HEK293 (cell line): ENCODE data around the gene RGS7.

Experiments
- CTCF ChIA-PET: fragments of 350-600 bp; formaldehyde crosslinking; extraction: SDS; loops from one replicate; lab custom pipeline; 2021; ENCODE audit warnings: antibody characterized with exemption; lab: Yijun Ruan, JAX
- POLR2A ChIA-PET: fragments of 300-600 bp; formaldehyde crosslinking; extraction: SDS; loops from one replicate; lab custom pipeline; 2020; ENCODE audit warnings: antibody characterized with exemption, inconsistent platforms; lab: Yijun Ruan, JAX
- H3K27ac ChIP-seq: fragments of 200-500 bp; sonication (Bioruptor generic); 2 replicates; pipeline ENCODE4 v1.5.1; 2014; ENCODE audit warnings: low read depth, low read length, control low read depth, inconsistent platforms; ENCODE audit errors: extremely low read depth
- H3K36me3 ChIP-seq, 2 experiments: fragments of 200-500 bp in 1 of 2; sonication (Bioruptor generic) in 1 of 2; 1 replicate in 1 of 2; 2 replicates in 1 of 2; pipeline ENCODE4 v1.5.1; 2014 to 2017; ENCODE audit warnings: inconsistent platforms in 2 of 2, low read length in 2 of 2; ENCODE audit not compliant: control insufficient read depth in 2 of 2, insufficient read depth in 1 of 2
- H3K4me1 ChIP-seq: fragments of 200-500 bp; sonication (Bioruptor generic); 2 replicates; pipeline ENCODE4 v1.5.1; 2014; ENCODE audit warnings: mild to moderate bottlenecking, low read length, inconsistent platforms; ENCODE audit not compliant: control insufficient read depth, insufficient read depth
- H3K4me3 ChIP-seq: 2 replicates; pipeline ENCODE4 v1.5.1; 2011; ENCODE audit warnings: low read depth, mild to moderate bottlenecking, control low read depth, low read length, moderate library complexity
- H3K9me3 ChIP-seq: fragments of 200-500 bp; sonication (Bioruptor generic); 2 replicates; pipeline ENCODE4 v1.5.1; 2014; ENCODE audit warnings: low read depth, low read length, inconsistent platforms; ENCODE audit not compliant: control insufficient read depth, insufficient read depth
- HOXC10 ChIP-seq: sonication (generic); formaldehyde crosslinking; IDR thresholded peaks from 2 replicates; pipeline ENCODE4 v1.8.1; 2023; ENCODE audit warnings: mild to moderate bottlenecking, missing genetic modification reagents
- TCF7L2 ChIP-seq: IDR thresholded peaks from 2 replicates; pipeline ENCODE4 v1.6.1; 2011; ENCODE audit warnings: low read depth, mild to moderate bottlenecking, inconsistent platforms, low read length, moderate library complexity, borderline replicate concordance
- ZBTB1 ChIP-seq: fragments of 450-650 bp; formaldehyde crosslinking; IDR thresholded peaks from 2 replicates; pipeline ENCODE4 v1.5.1; 2016; ENCODE audit warnings: missing biosample characterization, missing genetic modification characterization
- ZNF341 ChIP-seq: fragments of 450-650 bp; formaldehyde crosslinking; IDR thresholded peaks from 2 replicates; pipeline ENCODE4; 2016; ENCODE audit warnings: low read depth, missing biosample characterization, missing genetic modification characterization
- ZNF416 ChIP-seq: fragments of 450-650 bp; formaldehyde crosslinking; IDR thresholded peaks from 2 replicates; pipeline ENCODE4 v1.5.1; 2016; ENCODE audit warnings: missing biosample characterization, missing genetic modification characterization
- ZNF549 ChIP-seq: fragments of 450-650 bp; IDR thresholded peaks from 2 replicates; pipeline ENCODE4 v1.5.1; 2018; ENCODE audit warnings: missing biosample characterization, missing genetic modification characterization, mild to moderate bottlenecking, inconsistent platforms, moderate library complexity
- ZNF654 ChIP-seq: fragments of 450-650 bp; formaldehyde crosslinking; IDR thresholded peaks from 2 replicates; pipeline ENCODE4 v1.5.1; 2016; ENCODE audit warnings: low read depth, missing biosample characterization, missing genetic modification characterization
- ZNF660 ChIP-seq: fragments of 450-650 bp; IDR thresholded peaks from 2 replicates; pipeline ENCODE4 v1.5.1; 2018; ENCODE audit warnings: missing biosample characterization, mild to moderate bottlenecking, missing genetic modification characterization
- ZNF791 ChIP-seq: fragments of 450-650 bp; formaldehyde crosslinking; IDR thresholded peaks from 2 replicates; pipeline ENCODE4 v1.5.1; 2016; ENCODE audit warnings: missing biosample characterization, missing genetic modification characterization
- ZNF837 ChIP-seq: fragments of 450-650 bp; formaldehyde crosslinking; IDR thresholded peaks from 2 replicates; pipeline ENCODE4 v1.5.1; 2016; ENCODE audit warnings: missing biosample characterization, missing genetic modification characterization
- ZSCAN30 ChIP-seq: fragments of 450-650 bp; IDR thresholded peaks from 2 replicates; pipeline ENCODE4 v1.5.1; 2018; ENCODE audit warnings: missing biosample characterization, mild to moderate bottlenecking, missing genetic modification characterization, moderate library complexity
- TF ChIP-seq, protein P1 (sequence below): fragments of 450-650 bp; formaldehyde crosslinking; IDR thresholded peaks from 2 replicates; pipeline ENCODE4 v1.5.1; 2016; ENCODE audit warnings: missing biosample characterization, missing genetic modification characterization
- TF ChIP-seq, protein P2 (sequence below): fragments of 450-650 bp; formaldehyde crosslinking; IDR thresholded peaks from 2 replicates; pipeline ENCODE4 v1.5.1; 2016; ENCODE audit warnings: missing biosample characterization, missing genetic modification characterization

Gene RGS7

DNA sequence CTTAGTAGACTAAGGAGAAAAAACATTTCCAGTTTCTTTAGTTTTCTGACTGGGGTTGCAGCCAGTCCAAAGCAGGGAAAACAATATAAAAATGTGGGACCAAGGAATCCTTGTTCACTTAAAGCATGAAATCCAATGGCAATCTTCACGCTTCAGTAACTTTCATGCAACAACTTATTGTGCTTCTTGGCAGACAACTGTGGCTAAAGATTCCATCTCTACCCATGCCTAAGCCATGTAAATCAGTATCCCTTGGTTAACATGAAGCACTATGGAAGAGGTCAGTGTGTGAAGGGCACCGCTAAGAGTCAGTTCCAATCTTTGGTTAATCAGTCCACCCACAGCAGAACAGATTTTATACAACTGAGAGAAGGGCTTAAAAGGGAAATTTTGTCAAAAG, 543.3 kb downstream of the RGS7 start:
- TF ChIP-seq ZNF549 (tag by site-specific recombination) (0 out of 2 replicates have a peak, but pooled peaks have one; percentile 14), TCF7L2 (no peak), ZBTB1 (tag by site-specific recombination) (no peak)
- TF ChIP-seq, protein P1, sequence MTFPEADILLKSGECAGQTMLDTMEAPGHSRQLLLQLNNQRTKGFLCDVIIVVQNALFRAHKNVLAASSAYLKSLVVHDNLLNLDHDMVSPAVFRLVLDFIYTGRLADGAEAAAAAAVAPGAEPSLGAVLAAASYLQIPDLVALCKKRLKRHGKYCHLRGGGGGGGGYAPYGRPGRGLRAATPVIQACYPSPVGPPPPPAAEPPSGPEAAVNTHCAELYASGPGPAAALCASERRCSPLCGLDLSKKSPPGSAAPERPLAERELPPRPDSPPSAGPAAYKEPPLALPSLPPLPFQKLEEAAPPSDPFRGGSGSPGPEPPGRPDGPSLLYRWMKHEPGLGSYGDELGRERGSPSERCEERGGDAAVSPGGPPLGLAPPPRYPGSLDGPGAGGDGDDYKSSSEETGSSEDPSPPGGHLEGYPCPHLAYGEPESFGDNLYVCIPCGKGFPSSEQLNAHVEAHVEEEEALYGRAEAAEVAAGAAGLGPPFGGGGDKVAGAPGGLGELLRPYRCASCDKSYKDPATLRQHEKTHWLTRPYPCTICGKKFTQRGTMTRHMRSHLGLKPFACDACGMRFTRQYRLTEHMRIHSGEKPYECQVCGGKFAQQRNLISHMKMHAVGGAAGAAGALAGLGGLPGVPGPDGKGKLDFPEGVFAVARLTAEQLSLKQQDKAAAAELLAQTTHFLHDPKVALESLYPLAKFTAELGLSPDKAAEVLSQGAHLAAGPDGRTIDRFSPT (tag by site-specific recombination): no peak
- CTCF ChIA-PET: interaction anchor here (0.9 to 1.4 kb wide), 2 partner anchors 11 to 18 kb away, joined by 4 read pairs; no protein-coding TSS in a partner anchor

DNA sequence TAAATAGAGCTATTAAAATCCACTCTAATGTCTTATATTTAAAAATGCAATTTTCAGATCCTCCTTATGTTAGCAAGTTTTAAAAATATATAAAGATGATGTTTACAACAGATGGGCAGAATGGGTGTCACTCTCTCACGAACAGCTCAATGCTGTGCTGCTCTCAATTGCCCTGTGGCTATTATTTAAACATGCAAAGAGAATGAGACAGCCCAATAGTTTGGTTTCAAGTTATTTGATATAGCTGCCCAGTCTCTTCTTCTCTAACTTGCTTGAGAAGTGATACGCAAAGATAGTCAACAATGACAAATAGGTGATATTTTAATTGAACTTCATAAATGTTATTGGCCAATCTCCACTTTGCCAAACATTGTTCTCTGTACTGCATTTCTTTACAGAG, 545.7 kb downstream of the RGS7 start:
- CTCF ChIA-PET: interaction anchor here (0.8 to 1.1 kb wide), 2 partner anchors 9 to 13 kb away, joined by 3 to 4 read pairs; no protein-coding TSS in a partner anchor
- Histone ChIP-seq H3K4me3 (no peak overlapping the region), H3K36me3 (no peaks in the 10 kb centered on the region), H3K27ac (no peak overlapping the region)
- no peak for TF ChIP-seq ZSCAN30 (tag by site-specific recombination)
- TF ChIP-seq, protein P2, sequence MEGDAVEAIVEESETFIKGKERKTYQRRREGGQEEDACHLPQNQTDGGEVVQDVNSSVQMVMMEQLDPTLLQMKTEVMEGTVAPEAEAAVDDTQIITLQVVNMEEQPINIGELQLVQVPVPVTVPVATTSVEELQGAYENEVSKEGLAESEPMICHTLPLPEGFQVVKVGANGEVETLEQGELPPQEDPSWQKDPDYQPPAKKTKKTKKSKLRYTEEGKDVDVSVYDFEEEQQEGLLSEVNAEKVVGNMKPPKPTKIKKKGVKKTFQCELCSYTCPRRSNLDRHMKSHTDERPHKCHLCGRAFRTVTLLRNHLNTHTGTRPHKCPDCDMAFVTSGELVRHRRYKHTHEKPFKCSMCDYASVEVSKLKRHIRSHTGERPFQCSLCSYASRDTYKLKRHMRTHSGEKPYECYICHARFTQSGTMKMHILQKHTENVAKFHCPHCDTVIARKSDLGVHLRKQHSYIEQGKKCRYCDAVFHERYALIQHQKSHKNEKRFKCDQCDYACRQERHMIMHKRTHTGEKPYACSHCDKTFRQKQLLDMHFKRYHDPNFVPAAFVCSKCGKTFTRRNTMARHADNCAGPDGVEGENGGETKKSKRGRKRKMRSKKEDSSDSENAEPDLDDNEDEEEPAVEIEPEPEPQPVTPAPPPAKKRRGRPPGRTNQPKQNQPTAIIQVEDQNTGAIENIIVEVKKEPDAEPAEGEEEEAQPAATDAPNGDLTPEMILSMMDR (tag by site-specific recombination): no peak
- TF ChIP-seq ZNF791: no peak
- no peak for TF ChIP-seq ZNF654 (tag by site-specific recombination)
- TF ChIP-seq, all 188 proteins: peak for 0
- H3K9me3 ChIP-seq: no peaks in the 10 kb centered on the region
- no peaks in the 10 kb centered on the region for H3K4me1 ChIP-seq
- POLR2A ChIA-PET: no interaction called here

More for the DNA sequence above, 543.3 kb downstream of the RGS7 start:
- no peaks in the 10 kb centered on the region for H3K36me3 ChIP-seq
- no peaks in the 10 kb centered on the region for H3K4me1 ChIP-seq
- no peaks in the 10 kb centered on the region for H3K9me3 ChIP-seq
- POLR2A ChIA-PET: no interaction called here
- H3K27ac ChIP-seq: no peak overlapping the region
- no peak overlapping the region for H3K4me3 ChIP-seq

DNA sequence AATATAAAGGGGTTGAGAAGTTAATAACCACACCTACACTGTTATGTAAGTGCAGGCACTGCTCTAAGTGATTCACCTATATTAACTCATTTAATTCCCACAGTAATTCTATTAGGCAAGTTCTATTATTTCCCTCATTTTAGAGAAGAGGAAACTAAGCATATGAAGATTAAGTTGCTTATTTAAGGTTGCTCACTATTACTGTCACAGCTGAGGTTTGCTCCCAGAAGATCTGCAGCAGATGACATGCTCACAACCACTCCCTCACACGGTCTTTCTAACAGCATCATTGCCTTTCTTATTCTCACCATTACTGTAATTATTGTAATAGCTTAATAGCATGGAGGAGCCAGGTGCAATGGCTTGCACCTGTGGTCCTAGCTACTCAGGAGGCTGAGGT, 548.6 kb downstream of the RGS7 start:
- CTCF ChIA-PET: interaction anchor here (0.6 to 1.4 kb wide), 2 partner anchors 80 to 804 kb away, joined by 4 to 5 read pairs; no protein-coding TSS in a partner anchor
- no peaks in the 10 kb centered on the region for H3K4me1 ChIP-seq
- POLR2A ChIA-PET: interaction anchor here (0.5 kb wide), 1 partner anchor 403 kb away, joined by 3 read pairs; no protein-coding TSS in a partner anchor
- TF ChIP-seq ZNF341 (tag by site-specific recombination): no peak
- TF ChIP-seq ZNF837 (tag by site-specific recombination): no peak
- no peak for TF ChIP-seq ZBTB1 (tag by site-specific recombination)
- TF ChIP-seq, all 188 proteins: peak for 0
- H3K36me3 ChIP-seq: no peaks in the 10 kb centered on the region
- H3K27ac ChIP-seq: no peak overlapping the region
- no peaks in the 10 kb centered on the region for H3K9me3 ChIP-seq
- H3K4me3 ChIP-seq: no peak overlapping the region

DNA sequence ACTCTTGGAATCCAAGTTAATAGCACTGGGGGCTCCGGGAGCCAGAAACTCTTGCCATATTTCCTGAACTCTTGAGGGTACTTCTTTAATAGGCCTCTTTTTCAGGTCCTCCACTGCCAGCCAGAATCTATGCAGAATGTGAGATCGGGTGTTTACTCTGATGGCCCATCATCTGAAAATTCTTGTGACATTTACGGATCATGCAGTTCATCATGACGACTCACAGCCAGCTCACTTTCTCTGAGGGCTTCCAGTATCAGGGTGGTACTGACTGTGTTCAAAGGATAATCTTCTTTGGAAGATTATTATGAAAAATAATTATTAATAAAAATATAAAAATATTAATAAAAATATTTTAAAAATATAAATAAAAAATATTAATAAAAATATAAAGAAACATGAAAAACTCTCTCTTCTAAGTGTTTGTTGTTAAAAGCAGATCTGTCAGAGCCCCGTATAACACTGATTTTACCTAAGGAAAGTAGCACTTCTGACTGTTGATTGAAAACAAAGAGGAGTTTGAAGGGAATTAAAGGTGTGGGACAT, 550.7 kb downstream of the RGS7 start:
- POLR2A ChIA-PET: no interaction called here

More for the DNA sequence above, 550.7 kb downstream of the RGS7 start:
- TF ChIP-seq ZNF416 (tag by site-specific recombination): no peak
- no peak for TF ChIP-seq HOXC10
- no peak for TF ChIP-seq ZNF660 (tag by site-specific recombination)
- H3K36me3 ChIP-seq: no peaks in the 10 kb centered on the region
- H3K4me3 ChIP-seq: no peak overlapping the region
- CTCF ChIA-PET: interaction anchor here (0.7 to 0.8 kb wide), 4 partner anchors 17 to 74 kb away, joined by 3 read pairs; no protein-coding TSS in a partner anchor
- H3K4me1 ChIP-seq: peaks cover 5% of the 10 kb centered on the region; the same call in 1 of the 2 replicates
- H3K27ac ChIP-seq: no peak overlapping the region
- no peaks in the 10 kb centered on the region for H3K9me3 ChIP-seq
